Upper lobe of left lung (tissue), 4 donors: ENCODE results near the gene UBC.

Source experiments
- CTCF ChIP-seq, 6 experiments: fragments of 450-650 bp in 4 of 6; fragments of 200-600 bp in 2 of 6; sonication (generic) in 2 of 6; IDR thresholded peaks; one replicate each; pipeline ENCODE4 v1.5.1; 2016 to 2019; ENCODE audit warnings: antibody characterized with exemption in 6 of 6
- EP300 ChIP-seq, 4 donors: sonication (generic); formaldehyde crosslinking; IDR thresholded peaks; one replicate each; pipeline ENCODE4 v1.5.1; 2017; ENCODE audit warnings: antibody characterized with exemption in 4 of 4, control low read depth in 2 of 4
- POLR2A ChIP-seq, 4 donors: fragments of 450-650 bp; IDR thresholded peaks; one replicate each; pipeline ENCODE4 v1.5.1; 2016 to 2017; ENCODE audit warnings: antibody characterized with exemption in 4 of 4, mild to moderate bottlenecking in 2 of 4
- POLR2AphosphoS5 ChIP-seq, 2 donors: sonication (generic); formaldehyde crosslinking; IDR thresholded peaks; one replicate each; pipeline ENCODE4 v1.5.1; 2017; ENCODE audit warnings: antibody characterized with exemption in 2 of 2

- TF ChIP-seq CTCF (IDR thresholded peaks at IDR 0.05) (no peak), POLR2AphosphoS5 (IDR thresholded peaks at IDR 0.05) (no peak), POLR2A (IDR thresholded peaks at IDR 0.05) (no peak), EP300 (IDR thresholded peaks at IDR 0.05) (no peak)
These were observed 33.3 kb upstream of the UBC start for GRCh38 chr12:124947561-124948398.
